NB4 (cell line): ENCODE measurements around the gene OTUD7B.

Experiments used
- DNase-seq: peaks from one replicate; pipeline ENCODE4 v3.0.0; 2010; ENCODE audit warnings: low read depth
- H3K4me3 ChIP-seq: one replicate; pipeline ENCODE4 v1.5.1; 2011; ENCODE audit warnings: mild to moderate bottlenecking, low read depth, low read length, moderate library complexity
- MYC ChIP-seq: IDR thresholded peaks from 2 replicates; pipeline ENCODE4 v1.6.1; 2011; ENCODE audit warnings: low read depth, low read length
- POLR2A ChIP-seq: IDR thresholded peaks from 2 replicates; pipeline ENCODE4 v1.6.1; 2011; ENCODE audit warnings: mild to moderate bottlenecking; ENCODE audit not compliant: insufficient read length; ENCODE audit errors: extremely low read depth
- TF ChIP-seq, protein P1 (sequence below): IDR thresholded peaks from one replicate; pipeline ENCODE4 v1.5.1; 2012; ENCODE audit warnings: low read depth, low read length
- TF ChIP-seq, protein P2 (sequence below): IDR thresholded peaks from 2 replicates; pipeline ENCODE4 v1.6.1; 2011; ENCODE audit warnings: low read depth, low read length

The OTUD7B gene

DNA sequence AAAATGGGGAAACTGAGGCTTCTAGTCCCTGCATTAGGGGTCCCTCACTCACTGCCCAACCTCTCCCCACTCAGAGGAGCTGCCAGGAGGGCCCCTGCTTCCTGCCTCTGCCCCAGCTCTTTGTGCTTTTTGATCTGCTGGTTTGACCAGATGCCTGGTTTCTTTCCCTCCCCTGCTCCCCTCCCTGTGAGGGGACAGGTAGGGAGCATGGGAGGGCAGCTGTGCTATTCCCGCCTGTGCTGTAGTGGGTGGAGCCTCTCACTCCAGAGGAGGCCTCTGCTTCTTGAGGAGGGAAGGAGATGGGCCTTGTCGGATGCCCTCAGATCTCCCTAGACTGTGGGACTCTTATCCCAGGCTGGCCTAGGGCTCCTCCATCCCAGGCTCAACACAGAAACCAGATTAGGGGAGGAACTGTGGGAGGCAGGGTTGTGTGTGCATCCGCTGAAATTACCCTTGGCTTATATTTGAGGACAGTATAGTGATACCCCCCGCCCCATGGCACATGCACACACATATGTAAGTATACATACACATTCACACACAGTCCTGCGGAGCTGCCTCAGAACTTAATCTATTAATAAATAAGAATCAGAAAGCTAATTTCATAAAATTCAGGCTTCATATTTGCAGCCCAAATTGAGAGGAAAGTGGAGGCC, 106.6 kb downstream of the OTUD7B start:
- DNase-seq = no peak
- TF ChIP-seq, protein P1, sequence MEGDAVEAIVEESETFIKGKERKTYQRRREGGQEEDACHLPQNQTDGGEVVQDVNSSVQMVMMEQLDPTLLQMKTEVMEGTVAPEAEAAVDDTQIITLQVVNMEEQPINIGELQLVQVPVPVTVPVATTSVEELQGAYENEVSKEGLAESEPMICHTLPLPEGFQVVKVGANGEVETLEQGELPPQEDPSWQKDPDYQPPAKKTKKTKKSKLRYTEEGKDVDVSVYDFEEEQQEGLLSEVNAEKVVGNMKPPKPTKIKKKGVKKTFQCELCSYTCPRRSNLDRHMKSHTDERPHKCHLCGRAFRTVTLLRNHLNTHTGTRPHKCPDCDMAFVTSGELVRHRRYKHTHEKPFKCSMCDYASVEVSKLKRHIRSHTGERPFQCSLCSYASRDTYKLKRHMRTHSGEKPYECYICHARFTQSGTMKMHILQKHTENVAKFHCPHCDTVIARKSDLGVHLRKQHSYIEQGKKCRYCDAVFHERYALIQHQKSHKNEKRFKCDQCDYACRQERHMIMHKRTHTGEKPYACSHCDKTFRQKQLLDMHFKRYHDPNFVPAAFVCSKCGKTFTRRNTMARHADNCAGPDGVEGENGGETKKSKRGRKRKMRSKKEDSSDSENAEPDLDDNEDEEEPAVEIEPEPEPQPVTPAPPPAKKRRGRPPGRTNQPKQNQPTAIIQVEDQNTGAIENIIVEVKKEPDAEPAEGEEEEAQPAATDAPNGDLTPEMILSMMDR = no peak
- TF ChIP-seq POLR2A (no peak), MYC (no peak)
- TF ChIP-seq, protein P2, sequence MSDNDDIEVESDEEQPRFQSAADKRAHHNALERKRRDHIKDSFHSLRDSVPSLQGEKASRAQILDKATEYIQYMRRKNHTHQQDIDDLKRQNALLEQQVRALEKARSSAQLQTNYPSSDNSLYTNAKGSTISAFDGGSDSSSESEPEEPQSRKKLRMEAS = no peak
- no peak overlapping the region for H3K4me3 ChIP-seq

DNA sequence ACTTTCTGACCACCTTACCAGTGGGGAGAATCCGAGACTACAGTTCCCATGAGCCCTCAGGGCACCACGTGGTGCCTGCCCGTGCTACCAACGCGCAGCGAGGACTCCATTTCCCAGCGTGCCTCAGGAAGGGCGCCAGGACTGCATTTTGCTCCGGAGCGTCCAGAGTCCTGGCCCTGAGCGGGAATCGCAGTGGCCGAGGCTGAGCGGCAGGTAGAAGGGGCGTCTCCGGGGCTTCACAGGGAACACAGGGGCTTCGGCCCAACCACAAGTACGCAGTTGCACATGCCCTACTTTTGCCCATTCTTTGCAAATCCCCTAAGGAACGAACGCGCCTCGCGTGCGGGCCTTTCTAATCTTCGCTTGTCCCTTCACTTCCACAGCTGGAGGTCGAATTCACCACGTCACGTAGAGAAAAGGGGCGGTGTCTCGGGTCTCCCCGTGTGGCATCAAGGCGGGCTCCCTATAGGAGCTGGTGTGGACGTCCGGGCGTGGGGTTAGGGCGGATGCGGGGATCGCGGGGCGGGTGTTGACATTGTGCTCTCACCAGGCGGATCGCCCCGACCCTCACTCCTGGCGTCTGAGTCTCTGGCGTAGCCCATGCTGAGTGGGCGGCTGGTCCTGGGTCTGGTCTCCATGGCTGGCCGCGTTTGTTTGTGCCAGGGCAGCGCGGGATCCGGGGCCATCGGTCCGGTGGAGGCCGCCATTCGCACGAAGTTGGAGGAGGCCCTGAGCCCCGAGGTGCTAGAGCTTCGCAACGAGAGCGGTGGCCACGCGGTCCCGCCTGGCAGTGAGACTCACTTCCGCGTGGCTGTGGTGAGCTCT, 110.9 kb downstream of the OTUD7B start, which contains the start of gene BOLA1:
Gene BOLA1, plus strand, starts transcription at position 109 of the 825 bp plus-strand sequence. Its CDS starts 492 bp downstream, at position 601.
- TF ChIP-seq POLR2A = no peak
- TF ChIP-seq, protein P2 = peak; percentile 93
- peak; percentile 82 for DNase-seq

DNA sequence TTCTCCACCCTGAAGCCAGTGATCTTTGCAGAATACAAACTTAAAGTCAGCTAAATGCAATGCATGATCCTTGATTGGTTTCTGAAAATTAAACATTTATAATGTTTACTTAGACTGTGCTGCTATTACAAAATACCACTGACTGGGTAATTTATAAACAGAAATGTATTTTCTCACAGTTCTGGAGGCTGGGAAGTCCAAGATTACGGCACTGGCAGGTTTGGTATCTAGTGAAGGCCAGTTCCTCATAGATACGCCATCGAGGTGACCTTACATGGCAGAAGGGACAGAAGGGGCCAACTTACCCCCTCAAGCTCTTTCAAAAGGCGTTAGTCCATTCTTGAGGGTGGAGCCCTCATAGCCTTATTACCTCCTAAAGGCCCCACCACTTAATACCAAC, 114.0 kb downstream of the OTUD7B start:
- no peak for DNase-seq
- TF ChIP-seq POLR2A (no peak), MYC (no peak)
- TF ChIP-seq, protein P2 = no peak
- TF ChIP-seq, protein P1 = no peak
- H3K4me3 ChIP-seq = no peak overlapping the region

More for the DNA sequence above, 110.9 kb downstream of the OTUD7B start, which contains the start of gene BOLA1:
- peak within 1 kb of the TSS; percentile 45 for H3K4me3 ChIP-seq

DNA sequence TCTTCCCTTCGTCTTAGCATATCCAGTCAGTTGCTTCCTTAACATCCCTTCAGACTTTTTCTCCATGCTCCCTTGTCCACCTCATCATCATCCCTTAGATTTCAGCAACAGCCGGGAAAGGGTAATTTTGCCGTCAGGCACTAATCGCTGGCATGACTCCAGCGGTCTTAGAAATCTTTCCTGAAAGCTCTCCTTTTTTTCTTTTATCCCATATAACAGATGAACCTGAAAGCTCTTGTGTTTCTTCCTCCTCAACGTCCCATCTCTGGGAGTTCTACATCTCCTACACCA, 121.6 kb downstream of the OTUD7B start:
- peak overlapping the region; percentile 72 for H3K4me3 ChIP-seq
- TF ChIP-seq, protein P2 = no peak
- DNase-seq = no peak

DNA sequence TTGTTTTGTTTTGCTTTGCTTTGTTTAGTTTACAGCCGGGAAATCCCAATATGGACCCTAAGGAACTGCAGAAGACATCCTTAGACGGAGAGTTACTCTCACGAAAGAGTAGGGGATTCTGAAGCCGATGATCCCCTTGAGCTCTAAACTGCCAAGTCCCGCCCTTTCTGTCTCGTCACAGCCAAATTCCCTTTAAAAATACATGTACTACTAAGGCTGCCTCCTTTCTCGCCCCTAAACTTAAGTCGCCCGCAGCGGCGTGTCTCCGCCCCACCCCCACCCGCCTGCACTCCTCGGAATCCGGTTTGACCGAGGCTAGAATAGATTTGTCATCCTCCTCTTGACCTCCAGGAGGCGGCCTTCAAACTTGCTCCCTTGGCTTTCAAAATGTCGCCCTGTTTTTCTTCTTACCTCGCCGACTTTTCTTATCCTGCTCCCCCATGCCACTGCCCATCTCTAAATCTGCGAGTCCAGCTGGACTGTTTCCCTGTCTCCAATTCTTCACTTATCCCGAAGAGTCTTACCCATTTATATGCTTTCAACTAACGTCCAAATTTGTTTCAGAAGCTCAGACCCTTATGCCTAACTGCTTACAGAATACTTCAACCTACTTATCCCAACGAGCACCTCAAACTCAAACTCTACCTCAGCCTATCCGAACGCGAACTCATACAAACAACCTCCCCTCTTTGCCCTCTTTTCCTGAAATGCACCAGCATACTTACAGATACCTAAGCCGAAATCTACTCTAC, 122.1 kb downstream of the OTUD7B start:
- peak; percentile 95 for DNase-seq
- H3K4me3 ChIP-seq = peak overlapping the region; percentile 72
- TF ChIP-seq, protein P1 = peak; percentile 41
- TF ChIP-seq, protein P2 = peak; percentile 64
- TF ChIP-seq POLR2A (peak; percentile 11), MYC (peak; percentile 73)
